Neuronal stem cell (in vitro differentiated cells): ENCODE measurements around the gene HSDL1.

Experiments
- DNase-seq: peaks from one replicate; pipeline ENCODE4 v3.0.0-alpha.2; 2013; ENCODE audit warnings: low spot score
- H2AFZ ChIP-seq: one replicate; pipeline ENCODE4 v1.6.1; 2013; ENCODE audit warnings: mild to moderate bottlenecking, low read length, inconsistent platforms
- H2AK5ac ChIP-seq: 2 replicates; pipeline ENCODE4 v1.6.1; 2013; ENCODE audit warnings: low read depth, mild to moderate bottlenecking, inconsistent platforms, low read length, moderate library complexity, mixed read lengths
- H2BK120ac ChIP-seq: 2 replicates; pipeline ENCODE4 v1.6.1; 2013; ENCODE audit warnings: low read depth, mild to moderate bottlenecking, inconsistent platforms, low read length, moderate library complexity, mixed read lengths
- H2BK12ac ChIP-seq: one replicate; pipeline ENCODE4 v1.6.1; 2013; ENCODE audit warnings: low read length, inconsistent platforms
- H2BK15ac ChIP-seq: 2 replicates; pipeline ENCODE4 v1.6.1; 2013; ENCODE audit warnings: mild to moderate bottlenecking, low read length, inconsistent platforms, mixed read lengths
- H2BK5ac ChIP-seq: one replicate; pipeline ENCODE4 v1.6.1; 2013; ENCODE audit warnings: inconsistent platforms, mild to moderate bottlenecking, low read length, moderate library complexity
- H3K14ac ChIP-seq: one replicate; pipeline ENCODE4 v1.6.1; 2013; ENCODE audit warnings: low read length, inconsistent platforms
- H3K18ac ChIP-seq: 2 replicates; pipeline ENCODE4 v1.6.1; 2013; ENCODE audit warnings: low read length, inconsistent platforms
- H3K23ac ChIP-seq: 2 replicates; pipeline ENCODE4 v1.6.1; 2013; ENCODE audit warnings: low read depth, mild to moderate bottlenecking, mixed read lengths, low read length, inconsistent platforms; ENCODE audit not compliant: poor library complexity
- H3K27ac ChIP-seq: replicated peaks from 3 replicates; pipeline ENCODE4 v1.5.1; 2013; ENCODE audit warnings: low read length, inconsistent platforms
- H3K27me3 ChIP-seq, 3 experiments: 2 replicates each; pipeline ENCODE4 v1.6.1; 2013; ENCODE audit warnings: low read length in 3 of 3, mild to moderate bottlenecking in 2 of 3, inconsistent platforms in 1 of 3, low read depth in 1 of 3, mixed read lengths in 1 of 3, moderate library complexity in 1 of 3; ENCODE audit not compliant: control insufficient read depth in 3 of 3, insufficient read depth in 3 of 3
- H3K36me3 ChIP-seq, 2 donors: replicated peaks in 1 of 2; 2 replicates each; pipeline ENCODE4 v1.6.1; 2013; ENCODE audit warnings: low read length in 2 of 2; ENCODE audit not compliant: control insufficient read depth in 2 of 2, insufficient read depth in 2 of 2
- H3K4ac ChIP-seq: 2 replicates; pipeline ENCODE4 v1.6.1; 2013; ENCODE audit warnings: inconsistent platforms, mild to moderate bottlenecking, low read length, moderate library complexity
- H3K4me1 ChIP-seq, 2 donors: 1 replicate in 1 of 2; 2 replicates in 1 of 2; pipeline ENCODE4 v1.6.1; 2013; ENCODE audit warnings: low read length in 2 of 2, low read depth in 1 of 2; ENCODE audit not compliant: control insufficient read depth in 2 of 2, insufficient read depth in 1 of 2
- H3K4me2 ChIP-seq: one replicate; pipeline ENCODE4 v1.6.1; 2013; ENCODE audit warnings: mild to moderate bottlenecking, low read length, inconsistent platforms; ENCODE audit not compliant: insufficient read depth, poor library complexity, severe bottlenecking
- H3K4me3 ChIP-seq, 2 donors: 2 replicates each; pipeline ENCODE4 v1.5.1; 2013; ENCODE audit warnings: low read length in 2 of 2, mild to moderate bottlenecking in 2 of 2, inconsistent platforms in 1 of 2, moderate library complexity in 1 of 2
- H3K79me1 ChIP-seq: one replicate; pipeline ENCODE4 v1.6.1; 2013; ENCODE audit warnings: low read depth, mild to moderate bottlenecking, inconsistent platforms, low read length, moderate library complexity
- H3K9ac ChIP-seq: one replicate; pipeline ENCODE4 v1.6.1; 2013; ENCODE audit warnings: mild to moderate bottlenecking, low read depth, low read length, inconsistent platforms; ENCODE audit not compliant: poor library complexity
- H3K9me3 ChIP-seq, 2 donors: replicated peaks in 1 of 2; 2 replicates each; pipeline versions ENCODE3 to v1.6.1; 2013; ENCODE audit warnings: low read length in 2 of 2, mild to moderate bottlenecking in 2 of 2, inconsistent platforms in 1 of 2, low read depth in 1 of 2, mixed read lengths in 1 of 2, moderate library complexity in 1 of 2; ENCODE audit not compliant: control insufficient read depth in 2 of 2, insufficient read depth in 1 of 2
- H4K8ac ChIP-seq: one replicate; pipeline ENCODE4 v1.6.1; 2013; ENCODE audit warnings: low read depth, mild to moderate bottlenecking, inconsistent platforms, low read length, moderate library complexity
- H4K91ac ChIP-seq: one replicate; pipeline ENCODE4 v1.6.1; 2013; ENCODE audit warnings: low read length, low read depth, mild to moderate bottlenecking, inconsistent platforms; ENCODE audit not compliant: poor library complexity
- WGBS, 2 donors: extraction: QIAGEN DNeasy Blood & Tissue Kit; methylation state at CpG; one replicate each; pipeline ENCODE4 v1.1.7; 2013; ENCODE audit warnings: missing lambda C conversion rate in 2 of 2, mixed read lengths in 1 of 2; ENCODE audit not compliant: insufficient read length in 2 of 2, insufficient replicate concordance in 1 of 2; ENCODE audit errors: extremely low coverage in 2 of 2; 5-methylcytosine and 5-hydroxymethylcytosine counted together

The HSDL1 gene

DNA sequence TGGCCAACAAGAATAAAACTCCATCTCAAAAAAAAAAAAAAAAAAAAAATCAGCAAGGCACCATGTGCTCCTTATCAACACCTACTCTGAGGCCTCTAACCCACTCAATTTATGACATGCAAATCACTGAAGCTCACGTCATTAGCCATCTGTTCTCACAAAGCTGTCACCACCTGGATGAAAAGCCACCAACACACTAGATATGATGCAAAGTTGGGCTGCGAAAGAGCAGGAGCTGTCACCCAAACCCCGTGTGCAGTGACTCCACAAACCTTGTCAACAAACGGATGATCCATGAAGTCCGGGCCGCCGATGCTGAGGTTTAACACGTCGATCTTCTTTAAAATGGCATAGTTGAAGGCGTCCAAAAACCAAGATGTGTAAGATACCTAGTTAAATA lies 53.5 kb downstream of the HSDL1 start:
- Histone ChIP-seq H2BK120ac (no peak overlapping the region), H3K79me1 (no peaks in the 10 kb centered on the region), H4K91ac (no peak overlapping the region), H3K23ac (no peak overlapping the region), H3K4me3 (no peak overlapping the region), H3K9ac (no peak overlapping the region), H3K9me3 (no peaks in the 10 kb centered on the region), H3K18ac (no peak overlapping the region), H3K4me1 (no peaks in the 10 kb centered on the region), H2BK5ac (no peak overlapping the region), H3K4me2 (no peak overlapping the region), H2BK15ac (no peak overlapping the region), H2AK5ac (no peak overlapping the region), H3K36me3 (peaks cover 58 to 99% of the 10 kb centered on the region in 2 donors), H4K8ac (no peak overlapping the region), H2BK12ac (no peak overlapping the region), H3K4ac (no peak overlapping the region), H3K27me3 (no peaks in the 10 kb centered on the region), H3K14ac (no peak overlapping the region), H2AFZ (no peak overlapping the region), H3K27ac (no peak overlapping the region)
- no CpG with 5 or more reads among the region's 10 CpGs for WGBS, 2 donors
- no peak for DNase-seq

DNA sequence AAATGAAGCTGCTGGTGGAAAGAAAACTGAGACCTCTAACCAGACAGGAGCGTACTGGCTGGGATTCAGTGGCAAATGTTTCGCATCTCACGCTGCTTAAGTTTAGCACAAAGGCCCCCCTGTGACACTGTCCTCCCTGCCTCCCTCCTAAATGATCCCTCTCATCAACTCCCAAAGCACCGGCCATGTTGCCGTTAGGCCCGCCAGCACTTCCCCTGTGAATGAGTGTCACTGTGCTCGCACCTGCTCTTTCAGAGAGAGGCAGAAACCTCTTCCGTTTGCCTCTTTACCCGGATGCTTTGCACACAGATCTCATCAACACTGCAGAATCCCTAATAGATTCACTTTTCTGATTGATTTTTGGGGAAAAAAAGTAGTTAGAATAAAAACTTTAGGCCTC lies 54.8 kb downstream of the HSDL1 start:
- no peak overlapping the region for H3K4ac ChIP-seq
- H3K14ac ChIP-seq: no peak overlapping the region
- no peak overlapping the region for H4K91ac ChIP-seq
- DNase-seq: no peak
- H2BK5ac ChIP-seq: no peak overlapping the region
- H3K4me2 ChIP-seq: no peak overlapping the region
- no peak overlapping the region for H2BK12ac ChIP-seq
- no peaks in the 10 kb centered on the region for H3K27me3 ChIP-seq
- H2BK120ac ChIP-seq: no peak overlapping the region
- no peak overlapping the region for H2BK15ac ChIP-seq
- no peak overlapping the region for H4K8ac ChIP-seq
- H3K23ac ChIP-seq: no peak overlapping the region
- no CpG with 5 or more reads among the region's 9 CpGs for WGBS, 2 donors
- H2AK5ac ChIP-seq: no peak overlapping the region
- no peaks in the 10 kb centered on the region for H3K9me3 ChIP-seq
- no peak overlapping the region for H3K18ac ChIP-seq
- no peak overlapping the region for H3K27ac ChIP-seq
- H3K4me3 ChIP-seq: no peak overlapping the region
- H3K79me1 ChIP-seq: no peaks in the 10 kb centered on the region
- no peak overlapping the region for H3K9ac ChIP-seq
- peaks cover 57 to 96% of the 10 kb centered on the region in 2 donors for H3K36me3 ChIP-seq
- H3K4me1 ChIP-seq: no peaks in the 10 kb centered on the region
- no peak overlapping the region for H2AFZ ChIP-seq

DNA sequence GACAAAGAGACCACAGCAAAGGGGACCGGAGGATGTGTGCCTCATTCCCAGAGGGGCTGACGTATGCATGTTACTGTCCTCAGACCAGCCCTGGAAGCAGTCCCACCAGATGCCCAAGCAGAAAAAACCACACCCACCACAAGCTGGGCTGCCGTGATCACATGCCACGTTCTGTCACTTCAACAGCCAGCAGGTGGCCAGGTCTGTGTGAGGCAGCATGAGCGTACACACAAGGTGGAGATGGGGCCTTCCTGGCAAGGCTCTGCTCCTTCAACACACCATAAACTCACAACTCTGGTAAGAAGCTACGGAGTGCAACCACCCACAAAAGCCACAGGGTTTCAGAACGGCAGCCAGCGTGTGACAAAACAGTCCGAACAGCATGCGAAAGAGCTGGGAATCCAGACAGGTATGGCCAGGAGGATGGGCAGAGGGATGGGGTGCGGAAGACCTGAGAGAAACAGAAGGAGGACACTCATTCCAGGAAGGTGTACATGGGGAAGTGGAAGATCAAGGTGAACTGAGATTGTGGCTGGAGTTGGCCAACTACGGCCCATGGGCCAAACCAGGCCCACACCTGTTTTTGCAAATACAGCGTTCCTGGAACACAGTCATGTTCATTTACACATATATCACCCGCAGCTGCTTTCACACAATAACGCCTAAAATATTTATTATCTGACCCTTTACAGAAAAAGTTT lies 56.1 kb downstream of the HSDL1 start:
- H3K14ac ChIP-seq: no peak overlapping the region
- H2BK5ac ChIP-seq: no peak overlapping the region
- H3K4me3 ChIP-seq: peak overlapping the region in 1 of 2 donors; percentile 1
- H2BK12ac ChIP-seq: no peak overlapping the region
- no peak overlapping the region for H4K8ac ChIP-seq
- H3K36me3 ChIP-seq: peaks cover 53 to 95% of the 10 kb centered on the region in 2 donors
- no peak overlapping the region for H3K4me2 ChIP-seq
- no peak overlapping the region for H2BK15ac ChIP-seq
- no peak overlapping the region for H3K4ac ChIP-seq
- no peaks in the 10 kb centered on the region for H3K9me3 ChIP-seq
- DNase-seq: no peak
- H3K23ac ChIP-seq: no peak overlapping the region
- no peaks in the 10 kb centered on the region for H3K79me1 ChIP-seq
- no peak overlapping the region for H2AFZ ChIP-seq
- H2BK120ac ChIP-seq: no peak overlapping the region
- H3K9ac ChIP-seq: no peak overlapping the region
- no peak overlapping the region for H3K18ac ChIP-seq
- no peaks in the 10 kb centered on the region for H3K27me3 ChIP-seq
- no peaks in the 10 kb centered on the region for H3K4me1 ChIP-seq
- H4K91ac ChIP-seq: no peak overlapping the region
- WGBS, 2 donors: no CpG with 5 or more reads among the region's 15 CpGs
- no peak overlapping the region for H3K27ac ChIP-seq
- H2AK5ac ChIP-seq: no peak overlapping the region

DNA sequence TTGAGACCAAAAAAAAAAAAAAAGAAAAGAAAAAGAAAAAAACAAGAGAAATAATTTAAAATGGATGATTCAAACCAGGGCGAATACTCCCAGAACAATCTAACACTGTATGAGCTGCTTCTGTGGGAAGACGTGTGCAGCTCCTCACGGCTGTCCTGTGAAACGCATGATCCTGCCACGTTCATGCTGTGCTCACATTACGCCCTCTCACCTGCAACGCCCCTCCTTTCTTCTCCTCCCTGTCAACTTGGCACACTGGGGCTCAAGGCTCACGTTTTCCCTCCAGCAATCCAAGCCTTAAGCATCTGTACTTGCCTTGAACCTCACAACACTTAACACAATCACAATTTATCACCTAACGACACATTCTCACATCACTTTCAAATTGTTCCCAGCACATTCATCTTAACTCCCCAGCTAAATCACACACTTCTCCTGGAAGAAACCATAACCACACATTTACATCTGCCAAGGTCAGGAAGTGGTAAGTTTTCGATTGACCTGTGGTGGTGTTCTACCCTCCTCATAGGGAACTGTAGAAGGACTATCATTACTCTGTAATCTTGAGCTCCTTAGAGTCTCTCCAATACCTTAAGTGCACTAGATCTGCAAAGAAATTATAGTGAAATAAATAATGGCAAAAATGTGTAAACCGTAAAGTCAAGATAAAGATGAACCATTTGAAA lies 57.4 kb downstream of the HSDL1 start:
- H3K14ac ChIP-seq: no peak overlapping the region
- H2AFZ ChIP-seq: no peak overlapping the region
- no peaks in the 10 kb centered on the region for H3K79me1 ChIP-seq
- no peak overlapping the region for H2BK12ac ChIP-seq
- peak overlapping the region in 1 of 2 donors; percentile 27 for H3K4me3 ChIP-seq
- H3K27me3 ChIP-seq: no peaks in the 10 kb centered on the region
- H4K8ac ChIP-seq: no peak overlapping the region
- H3K27ac ChIP-seq: no peak overlapping the region
- no peak overlapping the region for H3K4me2 ChIP-seq
- H2BK15ac ChIP-seq: no peak overlapping the region
- H2AK5ac ChIP-seq: no peak overlapping the region
- H2BK120ac ChIP-seq: no peak overlapping the region
- no peak for DNase-seq
- no peak overlapping the region for H3K23ac ChIP-seq
- no peaks in the 10 kb centered on the region for H3K4me1 ChIP-seq
- no peak overlapping the region for H3K9ac ChIP-seq
- no peak overlapping the region for H3K18ac ChIP-seq
- no peak overlapping the region for H4K91ac ChIP-seq
- no peak overlapping the region for H2BK5ac ChIP-seq
- no peaks in the 10 kb centered on the region for H3K9me3 ChIP-seq
- H3K36me3 ChIP-seq: peaks cover 48 to 95% of the 10 kb centered on the region in 2 donors
- WGBS, 2 donors: 100% methylated on average over 1 of the region's 11 CpGs
- H3K4ac ChIP-seq: no peak overlapping the region
